ENCODE data around the gene SPATA25. TPM values are rescaled to one million over a fixed set of nuclear protein-coding genes. Genes with fewer than 3 reads are reported as not detected.

SPATA25 gene
- total RNA-seq, 1 donor: 1.4 TPM

- no peak for TF ChIP-seq CTCF (IDR thresholded peaks at IDR 0.05; ENCODE audit: extremely low read depth, low read depth, low read length)
- H3K27ac ChIP-seq (ENCODE audit: low read depth, low read length): peak overlapping the region; percentile 76
- H3K79me2 ChIP-seq (ENCODE audit: insufficient read depth, low read length): no peaks in the 10 kb centered on the region
- H4K20me1 ChIP-seq (ENCODE audit: insufficient read depth, low read length): peaks cover 5% of the 10 kb centered on the region
- peak overlapping the region; percentile 24 for H3K4me2 ChIP-seq (ENCODE audit: insufficient read depth, low read length)
- peak; percentile 87 for DNase-seq (ENCODE audit: insufficient read length, low spot score, missing footprints)
- H3K36me3 ChIP-seq (ENCODE audit: insufficient read depth, low read length): no peaks in the 10 kb centered on the region
- H3K4me1 ChIP-seq (ENCODE audit: insufficient read depth, low read length): peaks cover 12% of the 10 kb centered on the region
- H3K9me3 ChIP-seq (ENCODE audit: low read depth, low read length): no peaks in the 10 kb centered on the region
- no peaks in the 10 kb centered on the region for H3K27me3 ChIP-seq (ENCODE audit: insufficient read depth, low read length)
- peak overlapping the region; percentile 4 for H3K4me3 ChIP-seq (ENCODE audit: insufficient read depth, low read length)
- H2AFZ ChIP-seq (ENCODE audit: low read length): no peak overlapping the region
These were observed 19.6 kb downstream of the SPATA25 start for GRCh38 chr20:45867819-45868176.

GRCh38 chr20:45867136-45867818, 20.1 kb downstream of the SPATA25 start:
- no peak for DNase-seq (ENCODE audit: insufficient read length, low spot score, missing footprints)
- no peaks in the 10 kb centered on the region for H3K79me2 ChIP-seq (ENCODE audit: insufficient read depth, low read length)
- TF ChIP-seq CTCF (IDR thresholded peaks at IDR 0.05; ENCODE audit: extremely low read depth, low read depth, low read length): no peak
- H3K27me3 ChIP-seq (ENCODE audit: insufficient read depth, low read length): no peaks in the 10 kb centered on the region
- no peak overlapping the region for H2AFZ ChIP-seq (ENCODE audit: low read length)
- peak overlapping the region; percentile 24 for H3K4me2 ChIP-seq (ENCODE audit: insufficient read depth, low read length)
- peaks cover under 1% of the 10 kb centered on the region for H4K20me1 ChIP-seq (ENCODE audit: insufficient read depth, low read length)
- no peaks in the 10 kb centered on the region for H3K9me3 ChIP-seq (ENCODE audit: low read depth, low read length)
- no peaks in the 10 kb centered on the region for H3K36me3 ChIP-seq (ENCODE audit: insufficient read depth, low read length)
- H3K4me1 ChIP-seq (ENCODE audit: insufficient read depth, low read length): peaks cover 12% of the 10 kb centered on the region
- peak overlapping the region; percentile 76 for H3K27ac ChIP-seq (ENCODE audit: low read depth, low read length)
- peak overlapping the region; percentile 4 for H3K4me3 ChIP-seq (ENCODE audit: insufficient read depth, low read length)

DNA sequence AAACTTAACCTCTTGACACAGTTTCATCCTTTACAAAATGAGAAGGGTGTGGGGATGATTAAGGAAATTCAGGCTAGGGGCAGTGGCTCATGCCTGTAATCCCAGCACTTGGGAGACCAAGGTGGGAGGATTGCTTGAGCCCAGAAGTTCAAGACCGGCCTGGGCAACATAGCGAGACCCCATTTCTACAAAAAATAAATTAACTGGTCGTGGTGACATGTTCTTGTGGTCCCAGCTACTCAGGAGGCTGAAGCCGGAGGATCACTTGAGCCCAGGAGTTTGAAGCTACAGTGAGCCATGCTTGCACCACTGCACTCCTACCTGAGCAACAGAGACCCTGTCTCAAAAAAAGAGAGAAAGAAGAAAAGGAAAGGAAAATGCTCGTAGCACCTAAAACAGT, 21.0 kb downstream of the SPATA25 start:
- peaks cover 12% of the 10 kb centered on the region for H3K4me1 ChIP-seq (ENCODE audit: insufficient read depth, low read length)
- H3K4me2 ChIP-seq (ENCODE audit: insufficient read depth, low read length): no peak overlapping the region
- DNase-seq (ENCODE audit: insufficient read length, low spot score, missing footprints): no peak
- no peaks in the 10 kb centered on the region for H3K9me3 ChIP-seq (ENCODE audit: low read depth, low read length)
- H3K36me3 ChIP-seq (ENCODE audit: insufficient read depth, low read length): no peaks in the 10 kb centered on the region
- no peak overlapping the region for H2AFZ ChIP-seq (ENCODE audit: low read length)
- no peaks in the 10 kb centered on the region for H3K79me2 ChIP-seq (ENCODE audit: insufficient read depth, low read length)
- no peak overlapping the region for H3K4me3 ChIP-seq (ENCODE audit: insufficient read depth, low read length)
- H3K27me3 ChIP-seq (ENCODE audit: insufficient read depth, low read length): no peaks in the 10 kb centered on the region
- no peak overlapping the region for H3K27ac ChIP-seq (ENCODE audit: low read depth, low read length)
- no peak for TF ChIP-seq CTCF (IDR thresholded peaks at IDR 0.05; ENCODE audit: extremely low read depth, low read depth, low read length)
- H4K20me1 ChIP-seq (ENCODE audit: insufficient read depth, low read length): no peaks in the 10 kb centered on the region

GRCh38 chr20:45863543-45864470, 23.6 kb downstream of the SPATA25 start:
- Histone ChIP-seq H3K27ac (ENCODE audit: low read depth, low read length) (no peak overlapping the region), H3K36me3 (ENCODE audit: insufficient read depth, low read length) (no peaks in the 10 kb centered on the region), H3K4me1 (ENCODE audit: insufficient read depth, low read length) (peaks cover 19% of the 10 kb centered on the region), H4K20me1 (ENCODE audit: insufficient read depth, low read length) (no peaks in the 10 kb centered on the region), H2AFZ (ENCODE audit: low read length) (no peak overlapping the region), H3K79me2 (ENCODE audit: insufficient read depth, low read length) (no peaks in the 10 kb centered on the region), H3K4me3 (ENCODE audit: insufficient read depth, low read length) (no peak overlapping the region), H3K27me3 (ENCODE audit: insufficient read depth, low read length) (no peaks in the 10 kb centered on the region), H3K9me3 (ENCODE audit: low read depth, low read length) (no peaks in the 10 kb centered on the region), H3K4me2 (ENCODE audit: insufficient read depth, low read length) (no peak overlapping the region)
- DNase-seq (ENCODE audit: insufficient read length, low spot score, missing footprints): no peak
- no peak for TF ChIP-seq CTCF (IDR thresholded peaks at IDR 0.05; ENCODE audit: extremely low read depth, low read depth, low read length)

All from osteoblast (primary cell).